M059J (cell line): Measurements from ENCODE around the gene POLR2J. TPM values are rescaled to one million over a fixed set of nuclear protein-coding genes. Genes with fewer than 3 reads are reported as not detected.

Source experiments
- DNase-seq: peaks from one replicate; pipeline ENCODE4 v3.0.0-alpha.2; 2012; ENCODE audit warnings: low read depth
- total RNA-seq: library from RNA; depleted of rRNA; stranded (reverse); fragments of >200 nt; shearing (Covaris generic); gene quantifications from 2 replicates; pipeline ENCODE4 v1.2.3, GENCODE V29; 2014; rRNA removed

POLR2J gene
- total RNA-seq, 1 experiment from 2014 or later: 59.8 TPM

- DNase-seq: peak; percentile 96
These were observed 38.5 kb downstream of the POLR2J start for GRCh38 chr7:102439963-102440795.

- no peak for DNase-seq
These were observed 42.6 kb downstream of the POLR2J start for GRCh38 chr7:102436118-102436517.

GRCh38 chr7:102434039-102434486, 44.7 kb downstream of the POLR2J start:
- DNase-seq: no peak

- DNase-seq: peak; percentile 71
These were observed 45.3 kb downstream of the POLR2J start, which contains the start of gene ORAI2 for GRCh38 chr7:102433219-102434038. Gene ORAI2, plus strand, starts transcription at chr7:102433575. Its CDS starts 5,382 bp downstream, at chr7:102438957.

GRCh38 chr7:102432442-102433218, 46.1 kb downstream of the POLR2J start:
- DNase-seq: no peak

- DNase-seq: peak; percentile 80
These were observed 47.0 kb downstream of the POLR2J start for GRCh38 chr7:102431617-102432298.

GRCh38 chr7:102429141-102429899, 49.4 kb downstream of the POLR2J start:
- no peak for DNase-seq

GRCh38 chr7:102427019-102427405, 51.7 kb downstream of the POLR2J start:
- no peak for DNase-seq

GRCh38 chr7:102426268-102427018, 52.3 kb downstream of the POLR2J start:
- no peak for DNase-seq

- no peak for DNase-seq
These were observed 53.0 kb downstream of the POLR2J start for GRCh38 chr7:102425639-102426267.

GRCh38 chr7:102424787-102425218, 53.9 kb downstream of the POLR2J start:
- no peak for DNase-seq

GRCh38 chr7:102424129-102424551, 54.6 kb downstream of the POLR2J start:
- DNase-seq: no peak

Other genes starting within 250 kb of the POLR2J start
- gene SH2B2, start 192.1 kb downstream of the POLR2J start, total RNA-seq: 0.44 and 5.1 TPM in 2 replicates
- gene SPDYE6, start 122.5 kb downstream of the POLR2J start, total RNA-seq: not detected in 2 replicates
- gene PRKRIP1, start 82.6 kb downstream of the POLR2J start, total RNA-seq: 14.9 and 21.2 TPM in 2 replicates
- 52.4 and 67.0 TPM in 2 replicates for gene ORAI2, start 45.3 kb downstream of the POLR2J start, total RNA-seq
- 41.2 and 50.7 TPM in 2 replicates for gene ALKBH4, start 14.1 kb downstream of the POLR2J start, total RNA-seq
- 27.3 and 27.4 TPM in 2 replicates for gene LRWD1, start 13.9 kb downstream of the POLR2J start, total RNA-seq
- 0.84 TPM in 1 of 2 replicates, not detected in the other for gene RASA4B, start 38.9 kb upstream of the POLR2J start, total RNA-seq
- gene UPK3BL2, start 64.8 kb upstream of the POLR2J start, total RNA-seq: 0.34 TPM in 1 of 2 replicates, not detected in the other
- gene SPDYE2, start 72.3 kb upstream of the POLR2J start, total RNA-seq: not detected in 2 replicates
- gene POLR2J3, start 93.7 kb upstream of the POLR2J start, total RNA-seq: 7.9 and 14.8 TPM in 2 replicates
- 5.4 and 9.0 TPM in 2 replicates for gene RASA4, start 137.8 kb upstream of the POLR2J start, total RNA-seq
- 4.0 and 6.2 TPM in 2 replicates for gene UPK3BL1, start 163.9 kb upstream of the POLR2J start, total RNA-seq
- gene SPDYE2B, start 171.4 kb upstream of the POLR2J start, total RNA-seq: not detected in 2 replicates
- 0.71 TPM in 1 of 2 replicates, not detected in the other for gene POLR2J2, start 192.7 kb upstream of the POLR2J start, total RNA-seq